ENCODE measurements around the gene ITGAD. TPM values are rescaled to one million over a fixed set of nuclear protein-coding genes. Genes with fewer than 3 reads are reported as not detected.

ITGAD gene
- total and polyA plus RNA-seq, 2 of the 13 experiments (the other 11 are each of a cell fraction or from before 2014, with no cell fraction given) = not detected

DNA sequence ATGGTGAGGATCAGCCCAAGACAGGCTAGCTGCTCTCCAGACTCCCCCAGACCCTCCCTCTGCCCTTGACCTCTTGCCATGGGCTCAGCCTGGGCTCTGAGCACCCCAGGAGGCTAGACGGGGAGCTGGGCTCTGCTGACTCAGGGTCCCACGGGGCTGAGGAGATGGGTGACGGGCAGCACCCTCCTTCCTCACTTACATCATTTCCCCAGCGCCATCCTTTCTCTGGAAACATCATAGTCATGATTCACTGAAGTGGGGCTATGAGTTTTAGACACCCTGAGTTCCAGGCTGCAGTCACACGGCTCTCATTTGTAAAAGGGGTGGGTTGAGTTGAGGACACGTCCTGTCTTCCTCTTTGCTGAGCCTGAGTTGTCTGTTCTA, 41.2 kb upstream of the ITGAD start (continued):
- no peak for TF ChIP-seq ZHX2 (IDR thresholded peaks at IDR 0.05; ENCODE audit: low read depth)
- no peak for TF ChIP-seq ZHX2 (CRISPR knock-in tag; IDR thresholded peaks at IDR 0.05; ENCODE audit: borderline replicate concordance)
- no peak for TF ChIP-seq ZFY (CRISPR knock-in tag; IDR thresholded peaks at IDR 0.05)
- no peak for TF ChIP-seq NFE2L1 (CRISPR knock-in tag; IDR thresholded peaks at IDR 0.05; ENCODE audit: borderline replicate concordance)

GRCh38 chr16:31352376-31353115, 40.6 kb upstream of the ITGAD start:
- BruUV-seq (replicated peaks) = no TSS peak
- FAIRE-seq = no peak
- Histone ChIP-seq H3K36me3 (replicated peaks in 1 of 2; ENCODE audit: control insufficient read depth in 1 of 2, insufficient read depth in 2 of 2, low read length in 2 of 2) (no peaks in the 10 kb centered on the region), H3K79me2 (ENCODE audit: insufficient read depth, low read length) (no peaks in the 10 kb centered on the region), H3K4me2 (ENCODE audit: low read depth, low read length) (no peak overlapping the region), H3K4me1 (ENCODE audit: insufficient read depth, low read length) (no peaks in the 10 kb centered on the region), H3K9me3 (ENCODE audit: low read length) (no peaks in the 10 kb centered on the region), H3K9ac (ENCODE audit: insufficient read depth, low read depth, low read length) (no peak overlapping the region), H4K20me1 (ENCODE audit: insufficient read depth, low read length) (no peaks in the 10 kb centered on the region), H3K4me3 (replicated peaks in 1 of 3; ENCODE audit: insufficient read depth in 1 of 3, low read depth in 2 of 3, low read length in 3 of 3) (no peak overlapping the region), H3K27ac (ENCODE audit: extremely low read length, insufficient read depth, low read length) (no peak overlapping the region), H3K27me3 (ENCODE audit: control insufficient read depth in 1 of 2, insufficient read depth in 2 of 2, low read length in 2 of 2) (peaks cover 10 to 39% of the 10 kb centered on the region in 2 experiments; a peak in 4 of 5 replicates), H2AFZ (ENCODE audit: low read length) (no peak overlapping the region)
- POLR2A ChIA-PET = no interaction called here
- CTCF ChIA-PET (ENCODE audit: low intra/inter-chr PET ratio, low total read pairs) = no interaction called here
- no peak for DNase-seq (ENCODE audit: low spot score)
- in situ Hi-C loops (cut with HindIII; ENCODE audit: extremely low pct_ligation_motif_present, low pct_unique_long_range_greater_than_20kb) = no loop called here
- ATAC-seq = no peak
- intact Hi-C loops (cut with micrococcal nuclease; ENCODE audit: unreplicated experiment) = no loop called here
- 42% methylated on average over 16 of the region's 22 CpGs for WGBS (ENCODE audit: low lambda C conversion rate)
- no peak for TF ChIP-seq SP5 (CRISPR knock-in tag; IDR thresholded peaks at IDR 0.05; ENCODE audit: borderline replicate concordance, low read depth)

Data from HepG2 (cell line).